HG02884 (cell line): ENCODE measurements around the gene ABL1.

Experiments
- ATAC-seq: cut with Tn5 transposase; IDR thresholded peaks from one replicate; pipeline ENCODE4 v1.9.1; 2021; ENCODE audit warnings: mild to moderate bottlenecking, moderate library complexity; ENCODE audit not compliant: unreplicated experiment

The ABL1 gene

DNA sequence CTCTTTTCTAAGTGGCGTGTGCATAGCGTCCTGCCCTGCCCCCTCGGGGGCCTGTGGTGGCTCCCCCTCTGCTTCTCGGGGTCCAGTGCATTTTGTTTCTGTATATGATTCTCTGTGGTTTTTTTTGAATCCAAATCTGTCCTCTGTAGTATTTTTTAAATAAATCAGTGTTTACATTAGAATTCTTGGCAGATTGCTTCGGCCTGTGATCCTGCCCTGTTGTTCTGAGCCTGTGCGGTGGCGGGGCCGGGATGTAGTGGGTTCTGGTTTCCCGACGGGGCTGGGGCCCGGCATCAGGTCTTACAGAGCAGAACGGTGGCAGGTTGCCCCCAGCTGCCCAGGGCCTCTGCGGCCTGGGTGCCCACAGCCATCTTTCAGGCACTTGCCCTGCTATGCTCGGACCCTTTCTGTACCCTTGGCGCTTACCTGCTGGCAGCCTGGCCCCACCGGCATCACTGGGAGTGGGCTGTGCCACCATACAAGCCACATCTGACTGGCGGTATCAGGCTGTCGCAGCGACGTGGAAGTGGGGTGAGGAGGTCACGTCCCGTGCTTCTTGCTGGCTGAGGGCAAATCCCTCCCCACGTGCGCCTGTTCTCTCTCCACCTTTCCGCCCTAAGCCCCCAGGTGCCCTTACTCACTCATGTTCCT is 52.6 kb downstream of the ABL1 start:
- no peak for ATAC-seq

DNA sequence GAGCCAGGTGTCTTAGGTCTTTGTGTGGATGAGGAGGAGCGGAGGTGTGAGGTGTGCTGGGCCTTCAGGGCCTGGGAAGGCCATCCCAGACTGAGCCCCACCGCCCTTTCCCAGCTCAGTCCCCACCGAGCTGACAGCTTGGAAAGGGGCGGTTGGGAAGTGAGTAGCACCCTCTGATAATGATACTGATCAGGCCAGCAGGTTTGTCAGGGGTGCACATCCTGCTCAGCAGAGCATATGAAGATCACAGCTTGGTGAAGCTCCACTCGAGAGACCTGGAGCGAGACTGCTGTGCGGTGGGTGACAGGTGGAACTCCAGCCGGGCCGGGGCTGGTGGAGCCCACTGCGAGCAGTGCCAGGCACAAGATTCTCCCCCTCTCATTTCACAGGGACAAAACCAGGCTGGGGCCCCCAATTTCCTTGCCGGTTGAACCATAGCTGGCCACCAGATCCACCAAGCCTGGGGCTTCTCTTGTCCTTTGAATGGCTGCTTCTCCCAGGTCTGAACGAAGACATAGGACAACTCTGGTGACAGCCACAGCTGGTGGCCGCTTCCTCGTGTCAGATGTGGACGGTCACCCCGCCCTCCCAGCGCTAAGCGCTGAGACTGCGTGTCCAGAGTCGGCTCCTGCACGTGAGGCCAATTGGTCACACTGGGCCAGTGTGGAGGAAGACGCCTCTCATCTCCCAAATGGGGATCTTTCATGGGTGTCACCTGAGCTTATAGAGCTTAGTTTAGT is 53.3 kb downstream of the ABL1 start:
- no peak for ATAC-seq

- ATAC-seq: no peak
These were observed 55.1 kb downstream of the ABL1 start for GRCh38 chr9:130890124-130890523.

- no peak for ATAC-seq
These were observed 56.0 kb downstream of the ABL1 start for GRCh38 chr9:130890870-130891687.

GRCh38 chr9:130891688-130892476 is 56.8 kb downstream of the ABL1 start:
- ATAC-seq: no peak

GRCh38 chr9:130892477-130893304 is 57.6 kb downstream of the ABL1 start:
- no peak for ATAC-seq

GRCh38 chr9:130893341-130894101 is 58.5 kb downstream of the ABL1 start:
- ATAC-seq: no peak

DNA sequence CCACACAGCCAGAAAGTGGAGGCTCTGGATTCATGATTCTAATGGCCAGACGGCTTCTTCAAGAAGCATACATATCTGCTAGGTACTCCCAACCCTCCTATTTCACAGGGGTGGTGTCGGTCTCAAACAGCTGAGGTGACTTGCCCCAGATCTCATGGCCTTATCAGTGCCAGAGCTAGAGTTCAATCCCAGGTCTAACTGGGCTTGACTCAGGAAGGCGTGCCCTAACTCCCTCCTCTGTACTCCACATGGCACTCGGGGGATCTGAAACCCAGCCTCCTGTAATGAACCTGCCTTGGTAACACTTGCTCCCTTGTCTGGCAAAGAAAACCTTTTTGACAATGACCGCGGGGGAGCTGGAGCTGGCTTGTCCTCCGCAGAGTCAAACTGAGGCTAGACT is 59.5 kb downstream of the ABL1 start:
- no peak for ATAC-seq

GRCh38 chr9:130895038-130895437 is 60.0 kb downstream of the ABL1 start:
- no peak for ATAC-seq

DNA sequence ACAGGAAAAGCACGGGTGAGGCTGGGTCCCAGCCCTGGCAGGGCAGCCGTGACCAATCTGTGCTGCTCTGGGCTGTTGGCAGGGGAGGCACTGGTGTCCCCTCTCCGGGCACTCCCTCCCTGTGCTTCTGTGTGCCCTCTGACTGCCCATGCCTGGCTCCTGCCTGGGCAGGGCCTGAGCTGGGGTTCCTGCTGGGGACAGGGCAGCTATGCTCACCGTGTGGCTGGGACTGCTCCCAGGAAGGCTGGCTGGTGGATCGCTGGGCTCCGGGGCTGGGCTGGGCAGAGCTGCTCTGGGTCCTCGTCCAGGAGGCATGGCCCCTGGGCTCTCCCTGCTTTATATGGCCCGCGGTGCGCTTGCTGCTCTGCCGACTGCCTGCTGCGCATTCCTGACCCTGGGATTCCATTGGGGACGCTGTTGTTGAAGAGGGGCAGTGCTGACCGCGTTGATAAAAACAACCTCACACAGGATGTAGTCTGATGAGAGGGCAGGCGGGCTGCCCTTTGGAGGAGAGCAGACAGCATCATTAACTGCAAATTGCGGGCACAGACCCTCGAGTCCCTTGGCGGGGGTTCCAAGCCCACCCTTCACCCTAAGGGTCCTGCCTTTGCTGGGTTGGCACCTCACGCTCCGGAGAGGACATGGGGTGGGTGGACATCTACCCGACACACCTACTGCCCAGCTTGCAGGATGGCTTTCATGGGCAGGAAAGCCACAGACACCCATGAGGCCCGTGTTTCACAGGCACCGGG is 60.6 kb downstream of the ABL1 start:
- ATAC-seq: no peak

DNA sequence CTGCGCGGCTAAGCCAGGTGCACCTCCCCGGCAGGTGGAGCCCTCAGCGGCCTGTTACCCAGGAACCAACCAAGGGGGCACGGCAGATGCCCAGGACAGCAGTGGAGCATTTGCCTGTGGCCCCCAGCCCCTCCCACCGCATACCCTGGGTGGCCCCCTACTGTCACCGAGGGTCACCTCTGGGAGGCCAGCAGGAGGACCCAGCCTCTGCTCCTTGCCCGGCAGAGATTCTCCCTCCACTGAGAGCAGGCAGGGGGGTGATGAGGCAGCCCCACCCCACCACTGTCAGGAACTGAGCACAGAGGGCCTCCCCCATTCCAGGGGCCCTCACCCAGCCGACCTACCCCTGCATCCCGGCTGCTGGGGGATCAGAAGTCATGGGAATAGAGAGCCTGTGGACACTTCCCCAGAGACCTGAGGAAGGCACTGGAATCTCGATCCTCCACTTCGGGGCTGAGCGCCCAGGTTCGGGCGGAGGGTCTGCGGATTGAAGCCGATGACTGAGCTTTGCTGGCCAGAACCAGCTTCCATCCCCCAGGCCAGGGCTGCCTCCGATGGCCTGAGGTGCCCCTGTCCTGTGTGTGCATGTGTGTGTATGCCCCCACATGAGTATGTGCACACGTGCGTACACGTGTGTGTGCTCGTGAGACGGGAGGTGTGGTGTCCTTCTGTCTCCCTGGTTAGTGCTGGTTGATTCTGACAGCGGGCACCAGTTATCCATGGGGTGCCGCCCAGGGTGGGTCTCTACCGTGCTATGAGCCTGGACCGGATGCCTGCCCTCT is 61.4 kb downstream of the ABL1 start, which contains the start of gene QRFP:
Gene QRFP (minus strand): TSS at position 580 of the 782 bp plus-strand sequence. CDS start 2,974 bp downstream, outside the sequence.
- no peak for ATAC-seq

DNA sequence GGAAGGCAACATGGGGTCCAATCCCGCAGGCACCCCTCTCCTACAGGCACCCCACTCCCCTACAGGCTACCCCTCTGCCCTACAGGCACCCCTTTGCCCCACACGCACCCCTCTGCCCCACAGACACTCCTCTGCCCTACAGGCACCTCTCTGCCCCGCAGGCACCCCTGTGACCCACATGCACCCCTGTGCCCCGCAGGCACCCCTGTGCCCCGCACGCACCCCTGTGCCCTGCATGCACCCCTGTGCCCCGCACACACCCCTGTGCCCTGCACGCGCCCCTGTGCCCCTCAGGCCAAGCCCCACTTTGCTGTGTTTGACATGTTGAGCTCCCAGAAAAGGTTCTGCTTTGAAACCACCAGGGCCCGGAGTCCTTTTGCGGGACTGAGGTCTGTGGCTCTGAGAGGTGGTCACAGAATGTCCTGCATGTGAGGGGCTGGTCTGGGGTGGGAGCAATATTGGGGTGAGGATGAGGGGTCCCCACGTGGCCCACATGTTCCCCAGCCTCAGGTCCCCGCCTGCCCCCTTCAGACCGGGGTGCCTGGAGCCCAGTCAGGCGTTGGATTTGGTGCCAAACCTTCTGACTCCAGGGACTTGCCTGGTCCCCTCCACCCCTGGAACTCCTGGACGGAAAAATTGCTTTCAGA is 62.2 kb downstream of the ABL1 start:
- no peak for ATAC-seq

GRCh38 chr9:130897848-130898551 is 62.9 kb downstream of the ABL1 start:
- no peak for ATAC-seq

DNA sequence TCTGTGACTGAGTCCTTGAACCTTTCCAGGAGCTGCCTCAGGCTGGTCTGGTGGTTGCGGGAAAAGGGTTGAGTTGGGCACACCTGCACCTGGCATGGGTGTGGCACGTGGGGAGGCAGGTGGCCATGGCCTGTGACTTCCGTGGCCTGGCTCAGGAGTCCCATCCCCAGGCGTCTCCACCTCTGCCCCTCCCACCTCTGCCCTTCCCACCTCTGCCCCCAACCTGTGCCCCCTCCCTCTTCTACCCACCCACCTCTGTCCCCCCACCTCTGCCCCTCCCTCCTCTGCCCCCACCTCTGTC is 63.4 kb downstream of the ABL1 start:
- ATAC-seq: no peak

DNA sequence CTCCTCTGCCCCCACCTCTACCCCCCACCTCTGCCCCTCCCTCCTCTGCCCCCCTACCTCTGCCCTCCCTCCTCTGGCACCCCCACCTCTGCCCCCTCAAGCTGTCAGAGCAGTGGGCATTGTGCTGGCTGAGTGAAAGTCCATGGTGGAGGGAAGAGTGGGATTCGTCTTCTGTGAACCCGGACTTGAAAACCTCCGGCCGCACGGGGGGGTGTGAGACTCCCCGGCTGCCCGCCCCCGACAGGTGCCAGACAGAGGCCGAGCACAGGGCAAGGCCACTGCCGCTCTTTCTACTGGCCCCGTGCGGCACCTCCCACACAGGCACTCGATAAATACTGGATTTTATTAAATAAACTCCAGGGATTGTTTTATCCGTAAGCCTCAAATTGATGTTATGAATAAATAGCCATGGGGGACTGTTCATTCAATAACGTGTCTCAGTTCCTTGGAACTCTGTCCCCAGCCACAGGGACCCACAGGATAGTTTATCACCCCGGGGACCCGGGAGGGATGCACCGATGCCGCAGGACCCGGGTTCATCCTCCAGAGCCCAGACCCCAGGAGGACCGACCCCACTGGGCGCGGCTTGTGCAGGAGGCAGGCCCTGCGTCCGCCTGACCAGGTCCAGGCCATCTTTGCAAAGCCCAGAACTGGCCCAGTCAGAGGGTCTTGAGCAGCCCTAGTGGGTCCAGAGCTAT is 64.1 kb downstream of the ABL1 start:
- ATAC-seq: no peak
